Epidermal melanocyte (primary cell): Measurements from ENCODE around the gene TMEM187.

Source experiments
- DNase-seq: peaks from one replicate; pipeline ENCODE4 v3.0.0; 2011; ENCODE audit warnings: low spot score; ENCODE audit not compliant: insufficient read length

Gene TMEM187

DNA sequence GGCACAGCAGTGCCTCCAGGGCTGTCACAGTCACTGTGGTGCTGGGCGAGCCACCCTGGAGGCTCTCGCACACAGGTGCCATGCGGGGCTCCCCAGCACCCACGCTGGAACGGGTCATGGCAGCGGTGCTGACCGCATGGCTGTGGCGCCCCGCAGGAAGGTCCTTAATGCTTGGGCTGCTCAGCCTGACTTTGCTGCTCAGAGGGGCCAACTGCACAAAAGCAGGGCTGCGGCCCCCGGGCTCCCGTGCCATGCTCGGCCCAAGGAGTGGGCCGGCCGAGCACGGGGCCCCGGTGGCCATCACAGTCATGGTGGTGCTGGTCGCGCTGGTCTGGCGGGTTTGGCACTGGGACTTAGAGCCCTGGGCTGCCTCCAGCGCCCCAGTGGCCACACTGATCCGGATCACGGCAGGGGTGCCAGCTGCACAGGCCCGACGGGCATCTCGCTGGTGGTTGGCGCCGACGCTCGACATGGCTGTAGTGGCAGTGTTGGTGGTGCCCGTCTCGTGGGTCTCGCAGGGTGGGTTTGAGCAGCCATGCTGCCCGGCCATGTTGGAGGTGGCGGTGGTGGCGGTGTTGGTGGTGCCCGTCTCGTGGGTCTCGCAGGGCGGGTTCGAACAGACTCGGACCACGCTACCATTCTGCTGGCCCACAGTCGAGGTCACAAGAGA is 17.9 kb upstream of the TMEM187 start:
- no peak for DNase-seq

DNA sequence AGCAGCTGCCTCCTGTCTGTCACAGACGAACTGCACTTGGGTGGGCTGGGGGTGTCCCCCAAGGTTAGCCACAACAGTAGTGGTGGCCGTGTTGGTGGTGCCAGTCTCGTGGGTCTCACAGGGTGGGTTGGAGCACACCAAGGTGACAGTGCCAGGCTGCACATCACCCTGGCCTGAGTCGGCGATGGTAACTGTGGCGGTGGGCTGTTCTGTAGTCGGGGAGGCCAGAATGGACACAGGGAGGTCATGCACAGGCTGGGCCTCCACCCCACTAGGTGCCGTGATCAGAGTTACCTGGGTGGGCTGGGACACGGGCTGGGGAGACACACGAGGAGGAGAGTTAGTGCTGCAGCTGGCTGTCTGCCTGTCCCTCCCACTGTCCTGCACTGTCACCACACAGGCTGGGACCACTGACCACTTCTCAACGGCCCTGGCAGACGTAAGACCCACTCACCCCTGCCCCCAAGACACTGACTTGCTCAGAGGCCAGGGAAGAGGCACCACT is 17.3 kb upstream of the TMEM187 start:
- DNase-seq, result no peak

DNA sequence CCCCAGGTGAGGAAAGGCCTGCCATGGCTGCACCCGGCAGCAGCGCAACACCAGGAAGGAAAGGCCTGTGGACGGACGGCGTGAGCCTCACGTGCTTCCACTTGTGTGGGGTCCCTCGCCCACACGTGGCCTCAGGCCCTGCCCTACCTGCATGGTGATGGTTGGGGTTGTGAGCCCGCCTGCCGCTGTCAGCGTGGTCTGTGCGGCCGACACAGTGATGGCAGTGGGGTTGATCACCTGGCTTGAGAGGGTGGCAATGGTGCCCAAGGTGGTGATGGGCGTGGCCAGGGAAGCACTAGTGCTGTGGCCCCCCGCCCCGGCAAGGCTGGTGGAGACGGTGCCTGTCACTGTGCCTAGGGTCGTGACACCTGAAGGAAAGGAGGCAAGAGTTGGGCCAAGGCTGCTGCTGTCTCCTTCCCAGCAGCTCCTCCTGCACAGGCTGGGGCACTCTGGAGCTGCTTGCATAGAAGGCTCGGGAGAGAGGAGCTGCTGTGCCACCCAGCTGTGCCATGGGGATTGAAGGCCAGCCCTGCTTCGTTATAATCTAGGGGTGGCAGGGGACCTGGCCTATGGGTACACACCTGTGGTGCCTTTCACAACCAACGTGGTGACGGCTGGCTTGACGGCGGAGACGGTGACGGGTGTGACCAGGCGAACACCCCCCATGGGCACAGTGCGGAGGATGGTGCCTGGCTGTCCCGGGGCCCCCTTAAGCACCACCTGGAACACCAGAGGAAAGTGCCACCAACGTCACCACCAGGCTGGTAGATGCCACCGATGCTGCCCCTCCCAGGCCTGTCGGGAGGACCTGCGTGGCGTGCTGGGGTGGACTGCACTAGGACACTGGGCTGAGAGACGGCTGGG is 16.3 kb upstream of the TMEM187 start:
- DNase-seq, result no peak

DNA sequence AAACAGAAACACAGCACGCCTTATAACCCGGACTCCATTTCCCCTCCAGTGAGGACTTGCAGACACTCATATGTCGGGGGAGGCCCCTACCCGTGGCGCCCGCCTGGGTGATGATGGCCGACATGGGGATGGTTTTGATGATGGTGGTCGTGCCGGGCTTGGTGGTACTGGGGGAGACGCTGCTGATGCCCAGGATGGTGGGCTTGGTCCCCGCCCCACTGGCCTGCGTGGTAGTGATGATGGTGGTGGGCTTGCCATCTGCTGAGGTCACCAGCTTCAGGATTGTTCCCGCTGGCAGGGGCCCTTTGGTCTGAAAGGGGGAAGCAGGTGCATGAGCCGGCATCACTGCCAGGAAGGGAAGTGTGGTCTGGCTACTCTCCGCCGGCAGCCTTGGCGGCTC is 15.3 kb upstream of the TMEM187 start:
- DNase-seq, result no peak

DNA sequence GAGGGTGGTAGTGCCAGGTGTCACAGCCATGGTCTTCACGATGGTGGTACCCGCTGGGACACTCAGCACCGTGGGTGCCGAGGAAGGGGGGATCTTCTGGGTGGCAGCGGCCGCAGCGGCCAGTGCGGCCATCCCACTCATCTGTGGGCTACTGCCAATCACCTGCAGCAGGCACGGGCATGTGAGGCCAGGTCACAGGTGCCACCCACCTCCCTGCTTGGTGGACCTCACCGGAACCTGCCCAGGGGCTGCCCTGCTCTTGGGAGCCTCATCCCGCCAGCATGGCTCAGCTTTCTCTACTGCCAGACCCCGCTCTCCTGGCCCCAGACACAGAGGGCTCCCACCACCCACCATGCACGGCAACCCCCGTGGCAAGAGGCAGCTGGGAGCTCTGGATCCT is 13.9 kb upstream of the TMEM187 start:
- DNase-seq, result no peak

DNA sequence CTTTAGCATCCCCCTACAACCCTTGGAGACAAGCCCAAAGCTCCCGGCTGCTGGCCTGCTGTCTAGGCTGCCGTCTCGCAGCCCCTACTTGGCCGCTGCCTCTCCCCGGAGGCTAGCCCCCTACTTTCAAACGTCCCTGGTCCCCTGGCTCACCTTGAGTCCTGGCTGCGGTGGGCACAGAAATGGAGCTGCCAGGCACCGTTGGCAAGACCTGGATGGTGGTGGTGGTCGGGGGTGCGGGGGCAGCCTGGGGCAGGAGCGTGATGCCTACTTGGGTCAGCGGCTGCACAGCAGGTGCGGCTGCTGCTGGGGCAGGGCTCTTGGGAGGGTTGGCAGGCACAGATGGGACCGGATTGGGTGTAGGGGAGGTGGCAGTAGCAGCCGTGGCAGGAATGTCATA is 12.9 kb upstream of the TMEM187 start:
- no peak for DNase-seq

DNA sequence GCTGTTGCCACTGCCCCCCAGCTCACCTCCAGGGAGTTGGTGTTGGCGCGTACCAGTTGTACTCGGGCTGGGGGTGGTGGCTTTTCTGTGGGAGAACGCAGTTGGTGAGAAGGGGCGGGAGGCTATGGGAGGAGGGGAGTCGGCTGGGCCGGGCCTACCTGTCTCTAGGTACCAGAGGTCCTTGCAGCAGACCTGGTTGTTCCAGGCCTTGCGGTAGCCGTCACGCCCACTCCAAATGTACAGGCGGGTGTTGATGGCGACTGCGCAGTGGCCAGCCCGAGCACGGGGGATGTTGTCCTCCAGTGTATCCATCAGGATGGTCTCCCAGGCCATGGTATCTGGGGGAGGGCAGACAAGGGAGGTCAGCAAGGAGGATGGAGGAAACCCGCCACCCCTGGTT is 12.5 kb upstream of the TMEM187 start:
- DNase-seq, result no peak

DNA sequence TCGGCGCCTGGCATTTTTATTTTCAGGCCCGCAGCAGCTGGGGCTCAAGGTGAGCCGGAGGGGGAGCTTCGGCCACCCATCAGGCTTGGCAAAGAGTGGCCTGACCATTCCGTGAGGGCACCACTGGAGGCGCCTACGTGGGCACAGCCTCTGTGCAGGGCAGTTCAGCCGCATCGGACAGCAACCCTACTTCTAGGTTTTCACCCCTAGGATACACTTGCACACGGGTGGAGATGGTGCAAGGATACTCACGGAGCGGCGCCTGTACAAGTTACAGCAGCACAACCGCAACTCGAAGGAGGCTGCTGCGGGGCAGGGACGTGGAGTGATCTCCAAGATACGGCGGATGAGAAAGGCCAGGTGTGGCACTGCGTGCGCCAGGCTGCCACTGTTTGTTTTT is 11.8 kb upstream of the TMEM187 start:
- DNase-seq, result no peak

DNA sequence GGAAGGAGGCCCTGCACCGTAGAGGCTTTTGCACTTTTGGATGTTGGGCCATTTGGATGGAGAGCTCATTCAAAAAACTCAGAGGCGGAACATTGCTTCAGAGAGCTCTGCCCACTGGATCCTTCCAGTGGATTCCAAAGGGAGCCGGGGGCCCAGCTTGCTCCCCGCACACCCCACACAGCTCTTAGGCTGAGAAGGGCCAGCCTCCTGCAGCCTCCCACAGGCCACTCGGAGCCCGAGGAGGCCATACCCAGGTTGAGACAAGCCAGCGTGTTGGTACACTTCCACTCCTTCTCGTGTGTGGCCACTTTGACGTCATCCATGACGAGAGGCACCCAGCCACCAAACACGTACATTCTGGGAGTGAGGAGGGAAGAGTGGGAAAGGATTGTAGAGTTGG is 11.3 kb upstream of the TMEM187 start:
- no peak for DNase-seq

DNA sequence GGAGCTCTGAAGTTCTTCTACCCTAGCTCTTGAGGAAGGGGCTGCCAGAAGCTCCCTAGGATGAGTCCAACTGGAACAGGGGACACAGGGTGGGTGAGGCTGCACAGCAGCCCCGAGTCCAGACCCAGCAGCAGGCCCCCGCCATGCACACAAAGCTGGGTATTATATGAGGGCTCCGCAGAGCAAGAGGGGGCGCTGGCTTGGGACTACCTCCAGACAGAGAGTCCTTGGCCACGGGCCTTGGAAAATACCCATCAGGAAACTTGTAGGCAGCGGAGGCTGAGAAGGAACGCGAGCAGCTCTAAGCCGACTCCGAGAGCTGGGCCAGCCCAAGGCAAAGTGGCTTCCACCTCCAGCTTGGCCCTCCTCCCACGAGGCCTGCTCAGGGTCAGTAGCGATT is 9.0 kb upstream of the TMEM187 start:
- DNase-seq, result no peak

DNA sequence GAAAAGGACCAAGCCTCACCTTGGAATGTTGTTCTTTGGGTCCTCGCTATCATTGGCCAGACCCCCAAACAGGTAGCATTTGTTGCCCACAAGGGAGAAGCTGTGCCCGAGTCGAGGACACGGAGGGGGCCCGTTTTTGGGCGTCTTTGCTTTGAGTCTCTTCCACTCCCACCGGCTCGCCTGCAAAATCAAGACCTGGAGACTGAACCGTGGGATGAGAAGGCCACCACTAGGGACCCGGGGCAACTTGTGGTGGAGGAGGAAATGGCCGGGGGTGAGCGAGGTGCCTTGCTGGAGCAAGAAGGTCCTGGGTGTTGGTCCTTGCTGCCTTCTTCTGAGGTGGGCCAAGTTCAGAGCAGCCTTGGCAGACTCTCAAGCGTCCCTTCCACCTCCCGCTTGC is 8.4 kb upstream of the TMEM187 start:
- no peak for DNase-seq

DNA sequence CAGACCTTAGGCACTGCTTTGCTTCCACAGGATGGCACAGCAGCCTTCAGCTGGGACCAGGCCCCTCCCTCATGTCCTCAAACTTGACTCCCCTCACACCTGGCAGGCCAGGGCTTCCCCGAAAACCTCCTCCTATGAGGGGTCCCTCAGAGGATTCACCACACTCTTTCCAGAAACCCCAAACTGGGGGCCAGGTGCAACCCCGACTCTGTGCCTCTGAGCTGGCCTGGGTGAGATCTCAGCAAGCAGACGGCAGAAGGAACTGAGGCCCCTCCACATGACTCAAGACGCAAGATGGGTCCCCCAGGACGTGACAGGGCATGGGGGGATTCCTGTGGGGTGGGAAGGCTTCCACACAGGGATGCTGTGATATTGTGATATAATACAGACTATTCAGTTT is 7.1 kb upstream of the TMEM187 start:
- DNase-seq, result no peak

DNA sequence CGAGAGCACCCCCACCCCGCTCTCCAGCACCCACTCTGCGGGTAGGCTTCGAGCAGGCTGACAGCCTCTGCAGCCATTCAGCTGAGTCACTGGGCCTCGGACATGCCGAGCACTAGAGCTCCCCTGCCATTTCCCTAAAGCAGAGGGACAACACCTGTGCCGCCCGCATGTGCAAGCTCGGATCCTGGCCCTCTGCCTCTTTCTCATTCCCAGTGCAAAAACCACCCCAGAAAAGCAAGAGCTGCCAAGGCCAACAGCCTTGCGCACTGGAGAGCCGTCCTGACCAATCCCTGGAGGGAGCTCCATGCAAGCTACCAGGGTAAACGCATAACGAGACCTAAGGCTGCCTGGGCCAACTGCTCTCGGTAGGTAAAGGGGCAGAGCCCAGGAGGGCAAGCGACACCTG is 6.3 kb upstream of the TMEM187 start:
- DNase-seq, result no peak

DNA sequence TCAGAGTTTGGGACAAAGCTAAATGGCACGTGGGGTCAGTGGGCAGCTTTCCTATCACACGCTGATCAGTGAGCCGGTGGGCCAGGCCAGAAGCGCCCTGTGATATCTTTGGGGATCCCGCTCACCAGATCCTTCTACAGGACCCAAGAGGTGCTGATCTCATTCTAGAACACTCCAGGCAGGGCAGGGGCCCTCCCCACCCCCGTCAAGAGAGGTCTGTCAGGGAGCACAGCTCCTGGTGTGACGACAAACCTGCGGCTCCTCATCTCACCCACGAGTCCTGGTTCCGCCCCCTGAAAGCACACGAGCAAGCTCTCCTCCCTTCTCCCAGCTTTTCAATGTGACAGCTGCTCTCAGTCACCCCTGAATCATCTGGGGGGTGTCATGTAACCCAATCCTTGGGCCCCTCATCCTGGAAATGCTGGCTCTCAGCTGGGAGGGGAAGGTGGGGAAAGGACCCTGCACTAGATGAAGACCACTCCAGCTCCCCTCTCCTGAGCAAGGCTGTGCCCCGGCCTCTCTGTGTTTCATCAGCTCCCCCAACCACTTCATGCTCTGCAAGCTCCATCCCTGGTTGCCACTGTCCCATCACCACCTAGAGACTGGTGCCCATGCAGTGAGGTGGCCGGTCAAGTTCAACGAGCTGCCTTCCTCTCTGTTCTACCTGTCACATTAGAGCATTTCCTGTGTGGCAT is 5.6 kb upstream of the TMEM187 start:
- no peak for DNase-seq

DNA sequence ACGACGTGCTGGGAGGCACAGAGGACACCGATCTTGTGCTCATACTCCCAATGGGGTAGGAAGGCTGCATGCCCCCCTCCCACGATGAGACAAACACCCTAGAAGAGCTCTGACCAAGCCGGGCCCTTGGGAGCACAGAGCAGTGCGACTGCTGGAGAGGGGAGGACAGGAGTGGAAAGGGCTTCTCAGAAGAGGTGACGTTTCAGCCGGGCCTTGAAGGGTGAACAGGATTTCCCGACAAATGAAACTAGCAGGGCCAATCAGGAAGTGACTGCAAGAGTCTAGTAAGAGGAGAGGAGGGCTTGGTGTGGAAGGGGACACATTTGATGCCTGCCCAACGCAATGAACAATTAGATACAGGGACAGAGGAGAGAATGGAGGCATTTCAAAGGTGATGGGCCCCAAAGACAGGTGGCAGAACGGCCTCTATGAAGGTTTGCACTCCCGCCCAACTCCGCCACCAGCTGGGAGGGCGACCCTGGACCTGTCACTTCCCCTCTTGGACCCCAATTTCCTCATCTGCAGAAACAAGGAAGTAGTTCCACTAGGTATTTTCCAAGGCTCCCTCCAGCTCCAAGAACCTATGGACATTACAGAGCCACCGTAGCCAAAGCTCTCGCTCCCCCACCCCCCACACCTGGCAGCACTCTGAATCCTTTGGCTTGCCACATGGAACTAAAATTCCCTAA is 4.9 kb upstream of the TMEM187 start:
- no peak for DNase-seq

DNA sequence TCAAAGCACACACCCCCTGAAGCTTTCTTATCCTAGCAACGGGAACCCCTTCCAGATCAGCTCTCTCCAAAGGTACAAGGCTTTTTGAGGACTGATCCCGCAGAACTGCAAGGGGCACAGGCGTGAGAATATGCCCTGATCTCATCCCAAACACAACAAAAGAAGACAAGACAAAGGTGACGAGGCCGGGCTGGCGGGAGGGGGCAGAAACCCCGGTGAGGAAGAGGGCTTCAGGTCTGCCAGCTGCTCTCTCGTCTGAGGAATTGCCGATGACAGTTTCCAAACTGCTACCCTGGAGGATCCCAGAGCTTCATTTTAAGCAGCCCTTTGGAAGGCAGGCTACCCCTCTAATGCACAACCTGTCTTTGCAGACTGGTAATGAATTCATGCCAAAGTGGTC is 4.3 kb upstream of the TMEM187 start:
- no peak for DNase-seq

DNA sequence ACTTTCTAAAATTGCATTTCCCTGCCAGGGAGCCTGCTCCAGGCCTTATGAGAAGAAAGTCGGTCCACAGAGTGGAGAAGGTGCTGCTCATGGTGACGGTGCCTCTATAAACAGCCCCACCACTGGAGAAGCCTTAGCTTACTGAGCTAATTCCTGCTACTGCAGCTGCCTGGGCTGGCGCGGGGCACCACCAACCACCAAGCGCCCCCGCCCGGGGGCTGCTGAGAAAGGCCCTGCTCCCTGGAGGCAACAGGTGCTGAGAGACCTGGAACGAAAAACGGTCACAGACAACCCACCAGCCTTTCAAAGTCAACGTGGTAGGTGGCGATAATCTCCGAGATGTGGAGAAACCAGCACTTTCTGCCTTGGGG is 3.8 kb upstream of the TMEM187 start:
- DNase-seq, result no peak

DNA sequence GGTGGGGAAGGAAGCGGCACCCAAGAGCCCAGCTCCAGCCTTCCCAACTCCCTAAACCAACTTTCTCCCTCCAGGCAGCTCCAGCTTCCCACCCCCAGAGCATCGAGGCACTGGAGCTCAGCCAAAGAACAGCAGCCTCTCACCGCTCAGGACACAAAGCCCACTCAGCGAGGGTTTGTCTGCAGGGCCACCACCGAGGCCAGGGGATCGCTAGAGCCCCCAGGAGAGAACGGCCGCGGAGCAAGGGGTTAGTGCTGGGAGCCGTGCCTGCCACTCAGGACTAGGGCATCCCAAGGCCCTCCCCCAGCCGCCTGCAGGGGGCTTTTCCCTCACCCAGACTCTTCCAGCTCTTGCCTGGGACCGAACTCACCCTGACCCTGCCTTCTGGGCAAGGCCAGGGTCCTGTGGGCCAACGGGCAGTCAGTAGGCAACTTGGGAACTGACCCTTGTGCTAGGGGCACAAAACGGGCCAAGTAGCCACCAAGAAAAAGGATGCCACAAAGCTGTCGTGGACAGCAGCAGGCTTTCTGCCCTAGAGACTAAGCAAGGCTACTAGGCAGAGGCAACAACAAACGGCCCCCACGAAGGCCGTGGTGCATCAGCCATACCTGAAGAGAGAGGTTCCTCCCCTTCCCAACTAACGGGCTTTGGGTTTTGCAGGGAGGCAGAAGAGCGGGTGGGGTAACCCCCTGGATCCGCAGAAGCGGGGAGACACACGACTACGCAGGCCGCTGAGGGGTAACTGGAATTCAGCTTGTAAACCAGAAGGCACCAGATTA is 3.2 kb upstream of the TMEM187 start:
- DNase-seq, result no peak

DNA sequence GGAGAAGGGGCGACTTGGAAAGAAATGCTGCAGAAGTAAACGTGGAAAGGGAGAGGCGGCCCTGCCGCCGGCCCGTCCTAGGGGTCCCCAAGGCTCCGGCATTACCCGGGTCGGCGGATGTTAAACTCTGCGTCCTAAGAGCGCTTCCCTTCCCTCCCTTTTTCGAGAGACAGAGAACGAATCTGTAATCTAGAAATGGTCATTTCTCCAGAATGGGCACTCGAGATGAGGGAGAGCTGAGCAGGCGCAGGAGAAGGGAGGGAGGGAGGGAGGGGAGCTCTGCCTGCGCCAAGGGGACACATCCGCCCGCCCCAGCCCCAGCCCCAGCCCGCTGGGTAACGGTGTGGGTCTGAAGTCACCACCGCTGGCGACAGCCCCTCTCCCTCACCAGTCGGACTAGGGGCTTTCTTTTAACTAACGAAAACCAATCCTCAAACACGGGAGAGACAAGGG is 2.6 kb upstream of the TMEM187 start:
- no peak for DNase-seq

DNA sequence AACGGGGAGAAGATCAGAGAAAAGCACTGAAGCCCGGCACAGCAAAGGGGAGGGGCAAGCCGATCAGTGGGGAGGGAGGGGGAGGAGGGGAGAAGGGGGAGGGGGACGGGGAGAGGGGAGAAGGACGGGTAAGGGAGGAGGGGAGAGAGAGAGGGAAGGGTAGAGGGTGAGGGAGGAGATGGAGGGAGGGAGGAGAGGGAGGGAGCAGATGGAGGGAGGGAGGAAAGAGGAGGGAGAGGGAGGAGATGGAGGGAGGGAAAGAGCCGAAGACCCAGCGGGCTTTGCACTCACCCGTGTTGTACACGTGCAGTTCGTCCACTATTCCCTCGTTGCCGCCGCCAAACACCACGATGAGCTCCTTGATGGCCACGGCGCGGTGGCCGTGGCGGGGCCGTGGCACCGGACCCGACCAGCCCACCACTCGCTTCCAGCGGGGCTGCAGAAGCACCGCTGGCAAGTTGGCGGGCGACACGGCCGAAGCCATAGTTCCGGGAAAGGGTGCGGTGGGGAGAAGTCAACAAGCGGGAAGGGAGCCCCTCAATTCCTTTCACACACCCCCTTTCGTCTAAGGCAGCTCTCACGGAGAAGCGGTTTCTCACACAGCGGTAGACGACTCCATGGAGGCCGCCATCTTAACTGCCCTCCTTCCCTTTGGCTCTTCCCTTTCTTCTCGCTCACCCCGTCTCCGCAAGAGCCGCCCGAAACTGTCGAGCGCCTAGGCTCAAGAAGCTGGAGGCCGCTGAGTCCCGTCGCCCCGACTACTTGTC is 2.0 kb upstream of the TMEM187 start:
- DNase-seq, result no peak
